Measurements from ENCODE around the gene ASGR2.
"Not testable (repeated sequence)": the region's sequence is repeated elsewhere in the genome, so short reads cannot be mapped to it uniquely, and the experiment has no call there.

Gene ASGR2

DNA sequence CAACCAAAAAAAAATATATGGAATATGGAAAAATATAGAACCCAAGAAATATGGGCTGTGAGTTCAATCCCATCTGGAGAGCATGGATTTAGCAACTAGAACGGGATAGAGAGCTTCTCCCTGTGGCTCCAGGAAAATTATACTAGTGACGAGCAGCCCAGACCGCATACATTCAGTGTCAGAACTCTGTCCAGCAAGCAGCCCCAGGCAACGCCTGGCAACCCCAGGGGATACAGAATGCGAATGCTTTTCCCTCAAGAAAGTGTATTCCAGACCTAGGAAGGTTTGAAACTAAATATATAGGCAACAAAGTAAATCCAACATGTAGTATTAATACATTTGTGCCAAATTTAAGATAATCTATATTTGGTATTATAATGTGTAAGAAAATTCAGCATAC lies 13.5 kb upstream of the ASGR2 start:
- FAIRE-seq (no peak), DNase-seq (ENCODE audit: insufficient read length, low spot score) (no peak)
- no peak for TF ChIP-seq SPI1 (IDR thresholded peaks at IDR 0.05; ENCODE audit: low read depth, low read length)
- TF ChIP-seq PAX5 (IDR thresholded peaks at IDR 0.05; ENCODE audit: insufficient read depth, low read length, severe bottlenecking), result no peak

DNA sequence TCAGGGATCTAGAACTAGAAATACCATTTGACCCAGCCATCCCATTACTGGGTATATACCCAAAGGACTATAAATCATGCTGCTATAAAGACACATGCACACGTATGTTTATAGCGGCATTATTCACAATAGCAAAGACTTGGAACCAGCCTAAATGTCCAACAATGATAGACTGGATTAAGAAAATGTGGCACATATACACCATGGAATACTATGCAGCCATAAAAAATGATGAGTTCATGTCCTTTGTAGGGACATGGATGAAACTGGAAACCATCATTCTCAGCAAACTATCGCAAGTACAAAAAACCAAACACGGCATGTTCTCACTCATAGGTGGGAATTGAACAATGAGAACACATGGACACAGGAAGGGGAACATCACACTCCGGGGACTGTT lies 12.9 kb upstream of the ASGR2 start:
- not testable (repeated sequence) for FAIRE-seq; DNase-seq (ENCODE audit: insufficient read length, low spot score)

DNA sequence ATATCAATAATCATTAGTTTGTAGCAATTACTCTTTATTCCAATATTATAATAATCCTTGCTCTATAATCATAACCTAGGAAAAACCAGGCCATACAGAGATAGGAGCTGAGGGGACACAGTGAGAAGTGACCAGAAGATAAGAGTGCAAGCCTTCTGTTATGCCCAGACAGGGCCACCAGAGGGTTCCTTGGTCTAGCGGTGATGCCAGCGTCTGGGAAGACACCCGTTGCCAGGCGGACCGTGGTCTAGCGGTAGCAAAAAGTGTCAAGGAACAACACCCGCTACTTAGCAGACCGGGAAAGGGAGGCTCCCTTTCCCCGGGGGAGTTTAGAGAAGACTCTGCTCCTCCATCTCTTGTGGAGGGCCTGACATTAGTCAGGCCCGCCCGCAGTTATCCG lies 11.8 kb upstream of the ASGR2 start:
- not testable (repeated sequence) for FAIRE-seq; DNase-seq (ENCODE audit: insufficient read length, low spot score)

DNA sequence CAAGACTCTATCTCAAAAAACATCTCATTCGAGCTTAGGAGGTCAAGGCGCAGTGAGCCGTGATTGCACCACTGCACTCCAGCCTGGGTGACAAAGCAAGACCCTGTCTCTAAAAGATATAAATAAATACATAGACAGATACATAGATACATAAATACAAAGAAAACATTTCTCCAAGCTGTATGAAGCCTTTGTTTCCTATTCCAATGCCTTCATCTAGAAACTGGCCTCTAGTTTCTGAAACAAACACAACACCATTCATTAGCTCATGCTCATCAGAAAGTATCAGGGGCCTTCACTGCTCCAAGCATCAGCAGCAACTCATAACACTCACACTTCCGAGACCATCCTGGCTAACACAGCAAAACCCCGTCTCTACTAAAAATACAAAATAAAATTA lies 10.3 kb upstream of the ASGR2 start:
- TF ChIP-seq SPI1 (IDR thresholded peaks at IDR 0.05; ENCODE audit: low read depth, low read length) (no peak), POU2F2 (IDR thresholded peaks at IDR 0.05; ENCODE audit: low read depth, low read length) (no peak), POLR2AphosphoS5 (IDR thresholded peaks at IDR 0.05; ENCODE audit: low read depth, low read length) (no peak), POLR2A (IDR thresholded peaks at IDR 0.05; ENCODE audit: low read depth, low read length) (no peak), PAX5 (IDR thresholded peaks at IDR 0.05; ENCODE audit: insufficient read depth, low read length, severe bottlenecking) (no peak), TAF1 (IDR thresholded peaks at IDR 0.05; ENCODE audit: low read depth, low read length) (no peak)
- FAIRE-seq (no peak), DNase-seq (ENCODE audit: insufficient read length, low spot score) (no peak)

DNA sequence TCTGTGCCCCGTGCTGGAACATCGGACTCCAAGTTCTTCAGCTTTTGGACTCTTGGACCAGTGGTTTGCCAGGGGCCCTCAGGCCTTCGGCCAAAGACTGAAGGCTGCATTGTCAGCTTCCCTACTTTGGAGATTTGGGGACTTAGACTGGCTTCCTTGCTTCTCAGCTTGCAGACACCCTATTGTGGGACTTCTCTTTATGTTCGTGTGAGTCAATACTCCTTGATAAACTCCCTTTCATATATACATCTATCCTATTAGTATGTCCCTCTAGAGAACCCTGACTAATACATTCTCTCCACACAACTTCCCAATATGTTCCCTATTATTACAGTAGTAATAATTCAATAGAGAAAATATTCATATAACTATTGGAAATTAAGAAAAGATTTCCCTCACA lies 9.2 kb upstream of the ASGR2 start:
- FAIRE-seq (no peak), DNase-seq (ENCODE audit: insufficient read length, low spot score) (no peak)
- TF ChIP-seq PAX5 (IDR thresholded peaks at IDR 0.05; ENCODE audit: insufficient read depth, low read length, severe bottlenecking), result no peak
- TF ChIP-seq TAF1 (IDR thresholded peaks at IDR 0.05; ENCODE audit: low read depth, low read length), result no peak
- TF ChIP-seq SPI1 (IDR thresholded peaks at IDR 0.05; ENCODE audit: low read depth, low read length), result no peak
- no peak for TF ChIP-seq POU2F2 (IDR thresholded peaks at IDR 0.05; ENCODE audit: low read depth, low read length)
- no peak for TF ChIP-seq POLR2A (IDR thresholded peaks at IDR 0.05; ENCODE audit: low read depth, low read length)
- no peak for TF ChIP-seq POLR2AphosphoS5 (IDR thresholded peaks at IDR 0.05; ENCODE audit: low read depth, low read length)

DNA sequence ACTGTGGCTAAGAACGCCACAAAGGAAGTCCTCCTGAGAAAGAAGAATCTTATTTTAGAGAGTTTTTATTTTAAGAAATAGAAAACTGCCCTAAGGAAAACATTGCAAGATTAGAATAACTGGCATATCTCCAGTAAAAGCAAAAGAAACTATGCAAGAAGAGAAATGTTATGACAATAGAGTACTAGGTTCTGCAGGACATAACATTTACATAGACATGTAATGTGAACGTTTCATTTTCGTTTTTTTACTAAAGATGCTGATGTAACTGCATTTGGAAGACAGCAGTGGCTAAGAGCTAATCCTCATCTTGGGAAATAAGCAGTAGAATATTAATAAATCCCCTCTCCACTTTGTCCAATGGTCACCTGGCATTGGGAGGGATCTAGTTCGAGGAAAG lies 7.8 kb upstream of the ASGR2 start:
- DNase-seq (ENCODE audit: insufficient read length, low spot score) (no peak), FAIRE-seq (peak; percentile 38)
- TF ChIP-seq POLR2AphosphoS5 (IDR thresholded peaks at IDR 0.05; ENCODE audit: low read depth, low read length) (no peak), SPI1 (IDR thresholded peaks at IDR 0.05; ENCODE audit: low read depth, low read length) (no peak), POU2F2 (IDR thresholded peaks at IDR 0.05; ENCODE audit: low read depth, low read length) (no peak), POLR2A (IDR thresholded peaks at IDR 0.05; ENCODE audit: low read depth, low read length) (no peak), TAF1 (IDR thresholded peaks at IDR 0.05; ENCODE audit: low read depth, low read length) (no peak), PAX5 (IDR thresholded peaks at IDR 0.05; ENCODE audit: insufficient read depth, low read length, severe bottlenecking) (no peak)

DNA sequence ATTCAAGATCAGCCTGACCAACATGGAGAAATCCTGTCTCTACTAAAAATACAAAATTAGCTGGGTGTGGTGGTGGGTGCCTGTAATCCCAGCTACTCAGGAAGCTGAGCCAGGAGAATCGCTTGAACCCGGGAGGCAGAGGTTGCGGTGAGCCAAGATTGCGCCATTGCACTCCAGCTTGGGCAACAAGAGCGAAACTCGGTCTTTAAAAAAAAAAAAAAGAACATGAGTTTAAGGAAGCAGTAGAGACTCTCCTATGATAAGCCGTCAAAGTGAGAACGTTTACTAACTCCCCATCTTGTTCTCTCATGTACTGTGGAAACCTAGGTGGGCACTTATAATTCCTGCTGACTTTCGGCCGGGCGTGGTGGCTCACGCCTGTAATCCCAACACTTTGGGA lies 6.0 kb upstream of the ASGR2 start:
- not testable (repeated sequence) for DNase-seq (ENCODE audit: insufficient read length, low spot score)

DNA sequence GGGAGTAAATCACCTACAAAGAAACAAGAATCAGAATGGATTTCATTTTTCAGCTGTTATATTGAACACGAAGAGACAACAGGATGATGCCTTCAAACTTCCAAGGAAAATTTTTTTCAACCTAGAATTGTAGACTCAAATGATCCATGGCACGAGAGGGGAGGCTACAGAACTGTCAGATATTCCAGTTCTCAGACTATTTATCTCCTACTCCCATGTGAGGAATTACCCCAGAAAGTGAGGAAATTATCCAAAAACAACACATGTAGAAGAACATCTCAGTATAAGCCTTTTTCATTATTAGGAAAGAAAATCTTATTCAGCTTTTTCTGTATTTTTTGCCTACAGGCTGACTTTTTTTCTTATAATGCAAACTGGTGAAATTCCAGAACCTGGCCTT lies 5.5 kb upstream of the ASGR2 start:
- DNase-seq (ENCODE audit: insufficient read length, low spot score), result no peak
- FAIRE-seq, result no peak
- no peak for TF ChIP-seq PAX5 (IDR thresholded peaks at IDR 0.05; ENCODE audit: insufficient read depth, low read length, severe bottlenecking)

More for the DNA sequence above, 6.0 kb upstream of the ASGR2 start:
- FAIRE-seq, result not testable (repeated sequence)

DNA sequence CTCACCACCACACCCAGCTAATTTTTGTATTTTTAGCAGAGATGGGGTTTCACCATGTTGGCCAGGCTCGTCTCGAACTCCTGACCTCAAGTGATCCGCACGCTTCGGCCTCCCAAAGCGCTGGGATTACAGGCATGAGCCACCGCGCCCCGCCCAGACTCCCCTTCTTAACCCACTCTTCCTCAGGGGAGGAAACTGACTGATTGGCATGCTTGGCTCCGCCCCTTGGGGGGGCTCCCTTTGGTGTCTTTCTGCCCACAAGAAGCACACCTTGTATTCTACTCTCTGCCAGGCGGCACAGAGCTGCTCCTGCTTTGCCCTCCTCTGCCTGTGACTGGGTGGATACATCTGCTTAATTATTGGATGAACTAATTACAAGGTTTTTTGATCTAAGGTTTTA lies 4.7 kb upstream of the ASGR2 start:
- TF ChIP-seq PAX5 (IDR thresholded peaks at IDR 0.05; ENCODE audit: insufficient read depth, low read length, severe bottlenecking) (no peak), POU2F2 (IDR thresholded peaks at IDR 0.05; ENCODE audit: low read depth, low read length) (no peak), SPI1 (IDR thresholded peaks at IDR 0.05; ENCODE audit: low read depth, low read length) (no peak), POLR2A (IDR thresholded peaks at IDR 0.05; ENCODE audit: low read depth, low read length) (no peak), POLR2AphosphoS5 (IDR thresholded peaks at IDR 0.05; ENCODE audit: low read depth, low read length) (no peak), TAF1 (IDR thresholded peaks at IDR 0.05; ENCODE audit: low read depth, low read length) (no peak)
- no peak for FAIRE-seq
- no peak for DNase-seq (ENCODE audit: insufficient read length, low spot score)

DNA sequence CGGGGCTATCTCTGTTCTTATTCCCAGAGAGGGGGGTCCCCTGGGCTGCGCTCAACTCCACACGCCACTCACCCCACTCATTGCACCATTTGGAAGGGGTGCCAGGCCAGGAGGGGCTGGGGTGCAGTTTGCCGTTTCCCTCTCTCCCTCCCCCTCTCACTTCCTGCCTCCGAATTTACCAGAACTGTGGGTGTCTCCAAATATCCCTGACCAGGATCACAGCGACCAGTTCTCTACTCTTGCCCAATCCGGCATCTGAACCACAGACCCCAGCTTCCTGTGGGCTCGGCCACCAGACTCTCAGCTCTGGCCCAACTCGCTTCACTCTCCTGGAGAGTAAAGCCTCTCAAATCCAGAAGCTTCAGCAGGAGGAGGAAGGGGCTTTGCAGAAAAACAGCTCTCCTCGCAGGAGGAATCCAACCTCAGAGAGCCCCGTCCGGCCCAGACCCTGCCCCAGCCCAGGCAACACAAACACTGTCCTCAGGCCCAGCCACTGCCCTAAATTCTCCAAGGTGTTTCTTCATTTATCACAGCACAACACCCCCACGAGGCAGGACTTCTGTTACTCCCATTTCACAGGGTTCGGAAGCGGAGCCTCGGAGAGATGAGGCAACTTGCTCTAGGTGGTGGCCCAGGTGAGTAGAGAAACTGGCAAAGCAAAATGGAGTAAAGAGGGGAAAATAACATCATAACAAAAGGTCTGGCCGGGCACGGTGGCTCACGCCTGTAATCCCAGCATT lies 423 bp upstream of the ASGR2 start:
- DNase-seq (ENCODE audit: insufficient read length, low spot score), result no peak
- FAIRE-seq, result no peak
- TF ChIP-seq POU2F2 (IDR thresholded peaks at IDR 0.05; ENCODE audit: low read depth, low read length) (no peak), SPI1 (IDR thresholded peaks at IDR 0.05; ENCODE audit: low read depth, low read length) (no peak), PAX5 (IDR thresholded peaks at IDR 0.05; ENCODE audit: insufficient read depth, low read length, severe bottlenecking) (no peak), POLR2A (IDR thresholded peaks at IDR 0.05; ENCODE audit: low read depth, low read length) (no peak), POLR2AphosphoS5 (IDR thresholded peaks at IDR 0.05; ENCODE audit: low read depth, low read length) (no peak), TAF1 (IDR thresholded peaks at IDR 0.05; ENCODE audit: low read depth, low read length) (no peak)

DNA sequence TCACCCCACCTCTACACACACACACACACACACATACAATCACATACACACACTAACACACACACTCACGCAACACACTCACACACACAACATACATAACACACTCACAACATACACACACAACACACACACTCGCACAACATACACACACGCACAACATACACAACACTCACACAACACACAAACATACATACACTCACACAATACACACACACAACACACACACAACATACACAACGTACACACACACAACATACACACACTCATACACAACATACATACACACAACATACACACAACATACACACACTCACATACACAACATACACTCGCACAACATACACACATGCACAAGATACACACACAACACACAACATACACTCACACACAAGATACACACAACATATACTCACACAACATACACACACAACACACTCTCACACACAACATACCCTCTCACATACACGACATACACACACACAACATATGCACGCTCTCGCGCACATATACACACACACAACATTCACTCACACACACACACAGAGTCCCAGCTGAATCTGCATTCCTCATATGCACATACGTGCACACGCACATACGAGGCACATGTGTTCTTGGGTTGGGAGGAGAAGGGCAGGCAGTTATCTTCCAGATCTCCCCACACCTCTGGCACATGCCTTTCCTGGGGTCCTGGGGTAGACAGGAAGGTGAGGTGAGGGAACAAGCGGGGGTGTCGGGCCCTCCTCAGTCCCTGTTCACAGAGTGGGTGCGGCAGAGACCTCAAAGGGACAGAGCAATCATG lies 1.1 kb downstream of the ASGR2 start:
- TF ChIP-seq TAF1 (IDR thresholded peaks at IDR 0.05; ENCODE audit: low read depth, low read length), result no peak
- no peak for TF ChIP-seq SPI1 (IDR thresholded peaks at IDR 0.05; ENCODE audit: low read depth, low read length)
- no peak for TF ChIP-seq PAX5 (IDR thresholded peaks at IDR 0.05; ENCODE audit: insufficient read depth, low read length, severe bottlenecking)
- TF ChIP-seq POLR2AphosphoS5 (IDR thresholded peaks at IDR 0.05; ENCODE audit: low read depth, low read length), result no peak
- no peak for TF ChIP-seq POLR2A (IDR thresholded peaks at IDR 0.05; ENCODE audit: low read depth, low read length)
- no peak for TF ChIP-seq POU2F2 (IDR thresholded peaks at IDR 0.05; ENCODE audit: low read depth, low read length)
- FAIRE-seq, result peak; percentile 95
- no peak for DNase-seq (ENCODE audit: insufficient read length, low spot score)

Data from GM12891 (cell line).